Lung (tissue), 12 donors: ENCODE measurements around the gene MYO5B. TPM values are rescaled to one million over a fixed set of nuclear protein-coding genes. Genes with fewer than 3 reads are reported as not detected.

ENCODE experiments used
- ATAC-seq: fragments of 200-7000 bp; cut with Tn5 transposase; one replicate; pipeline ENCODE4 v1.9.1; 2020; ENCODE audit warnings: moderate number of reproducible peaks; ENCODE audit not compliant: insufficient read depth, low FRiP score
- DNase-seq, 3 donors: peaks; one replicate each; pipeline ENCODE4 v3.0.0-alpha.2; 2013 to 2017
- H3K27ac ChIP-seq, 2 donors: one replicate each; pipeline ENCODE4 v1.5.1; 2013; ENCODE audit warnings: mild to moderate bottlenecking in 2 of 2, moderate library complexity in 2 of 2, control low read depth in 1 of 2, inconsistent platforms in 1 of 2, low read depth in 1 of 2, low read length in 1 of 2
- H3K27me3 ChIP-seq, 3 donors: one replicate each; pipeline ENCODE4 v1.5.1; 2013; ENCODE audit warnings: low read length in 2 of 3; ENCODE audit not compliant: control insufficient read depth in 3 of 3, insufficient read depth in 3 of 3
- H3K36me3 ChIP-seq, 4 donors: one replicate each; pipeline ENCODE4 v1.5.1; 2013; ENCODE audit warnings: low read length in 4 of 4, mild to moderate bottlenecking in 1 of 4, moderate library complexity in 1 of 4; ENCODE audit not compliant: control insufficient read depth in 4 of 4, insufficient read depth in 4 of 4
- H3K4me1 ChIP-seq, 5 donors: one replicate each; pipeline ENCODE4 v1.5.1; 2013; ENCODE audit warnings: low read length in 5 of 5, mild to moderate bottlenecking in 2 of 5, moderate library complexity in 1 of 5; ENCODE audit not compliant: control insufficient read depth in 5 of 5, insufficient read depth in 5 of 5
- H3K4me3 ChIP-seq: one replicate; pipeline ENCODE4 v1.5.1; 2013; ENCODE audit warnings: mild to moderate bottlenecking, control low read depth, moderate library complexity
- H3K9ac ChIP-seq, 2 donors: one replicate each; pipeline ENCODE4 v1.5.1; 2013; ENCODE audit warnings: low read length in 2 of 2, control low read depth in 1 of 2; ENCODE audit not compliant: insufficient read depth in 1 of 2
- H3K9me3 ChIP-seq, 4 donors: one replicate each; pipeline ENCODE4 v1.5.1; 2013; ENCODE audit warnings: low read length in 3 of 4, mild to moderate bottlenecking in 1 of 4, moderate library complexity in 1 of 4; ENCODE audit not compliant: control insufficient read depth in 4 of 4, insufficient read depth in 3 of 4
- CTCF ChIP-seq: IDR thresholded peaks from 2 replicates; pipeline ENCODE4 v1.5.1; 2012; ENCODE audit warnings: mild to moderate bottlenecking; ENCODE audit errors: control extremely low read depth, extremely low read depth
- WGBS, 2 donors: extraction: QIAGEN DNeasy Blood & Tissue Kit; methylation state at CpG; one replicate each; pipeline ENCODE4 v1.1.7; 2013; 5-methylcytosine and 5-hydroxymethylcytosine counted together
- polyA plus RNA-seq, 2 donors: library from polyadenylated mRNA; stranded (reverse); fragments of 200-250 nt; gene quantifications; one replicate each; pipeline ENCODE4 v1.2.1, GENCODE V29; 2013
- total RNA-seq, 2 donors: library from RNA; depleted of rRNA in 1 of 2; stranded (reverse); fragments of >200 nt in 1 of 2; gene quantifications; one replicate each; pipeline ENCODE4 v1.2.1, GENCODE V29; 2014 to 2021
- donor health status: control.
- donor health status: control.
- donor health status: Bipolar disorder and iron deficiency.
- donor health status: healthy.
- donor health status: DM: yes; HTN: yes; CAD: no.

MYO5B gene
- total and polyA plus RNA-seq, 4 donors, result 9.7 to 25.6 (median 19.7) TPM

- H3K9ac ChIP-seq, result no peak overlapping the region
- ATAC-seq, result no peak
- no peak for TF ChIP-seq CTCF
- no peaks in the 10 kb centered on the region for H3K9me3 ChIP-seq
- no peaks in the 10 kb centered on the region for H3K27me3 ChIP-seq
- DNase-seq, result no peak
- H3K4me1 ChIP-seq, result peaks cover 0 to 8% (median 0%) of the 10 kb centered on the region in 5 donors
- H3K36me3 ChIP-seq, result no peaks in the 10 kb centered on the region
- 92 to 93% methylated on average over 8 of the region's 8 CpGs for WGBS, 2 donors
- no peak overlapping the region for H3K27ac ChIP-seq
- H3K4me3 ChIP-seq, result no peak overlapping the region
Observed at GRCh38 chr18:49853436-49853835, 341.5 kb downstream of the MYO5B start.

- WGBS, 2 donors, result 78 to 80% methylated on average over 7 of the region's 7 CpGs
- no peaks in the 10 kb centered on the region for H3K36me3 ChIP-seq
- no peak for DNase-seq
- H3K9ac ChIP-seq, result no peak overlapping the region
- no peak overlapping the region for H3K4me3 ChIP-seq
- ATAC-seq, result no peak
- no peaks in the 10 kb centered on the region for H3K27me3 ChIP-seq
- H3K4me1 ChIP-seq, result peaks cover 0 to 4% (median 0%) of the 10 kb centered on the region in 5 donors
- TF ChIP-seq CTCF, result no peak
- no peaks in the 10 kb centered on the region for H3K9me3 ChIP-seq
- H3K27ac ChIP-seq, result no peak overlapping the region
Observed at GRCh38 chr18:49853011-49853410, 341.9 kb downstream of the MYO5B start.

GRCh38 chr18:49851624-49852023 lies 343.3 kb downstream of the MYO5B start:
- DNase-seq, result no peak
- Histone ChIP-seq H3K27ac (no peak overlapping the region), H3K27me3 (no peaks in the 10 kb centered on the region), H3K4me3 (no peak overlapping the region), H3K9ac (no peak overlapping the region), H3K4me1 (peaks cover 0 to 4% (median 0%) of the 10 kb centered on the region in 5 donors), H3K36me3 (no peaks in the 10 kb centered on the region), H3K9me3 (no peaks in the 10 kb centered on the region)
- TF ChIP-seq CTCF, result no peak
- 77 to 83% methylated on average over 3 to 4 of the region's 4 CpGs for WGBS, 2 donors
- ATAC-seq, result no peak

GRCh38 chr18:49850636-49851035 lies 344.3 kb downstream of the MYO5B start:
- H3K4me3 ChIP-seq, result no peak overlapping the region
- H3K36me3 ChIP-seq, result peaks cover 0 to 2% (median 0%) of the 10 kb centered on the region in 4 donors
- WGBS, 2 donors, result 93 to 96% methylated on average over 8 of the region's 8 CpGs
- H3K9ac ChIP-seq, result no peak overlapping the region
- TF ChIP-seq CTCF, result no peak
- ATAC-seq (no peak), DNase-seq (no peak)
- H3K27me3 ChIP-seq, result no peaks in the 10 kb centered on the region
- peaks cover 0 to 4% (median 0%) of the 10 kb centered on the region in 5 donors for H3K4me1 ChIP-seq
- no peaks in the 10 kb centered on the region for H3K9me3 ChIP-seq
- no peak overlapping the region for H3K27ac ChIP-seq
